Liver (tissue), 9 donors: ENCODE results near the gene FBF1. TPM values are rescaled to one million over a fixed set of nuclear protein-coding genes. Genes with fewer than 3 reads are reported as not detected.
A peak's percentile ranks its signal among the peaks of the same experiment; 100 is the strongest.

Experiments used
- DNase-seq: peaks from one replicate; pipeline ENCODE4 v3.0.0-alpha.2; 2017; ENCODE audit warnings: low spot score
- H3K27ac ChIP-seq, 2 donors: one replicate each; pipeline ENCODE4 v1.7.0; 2013; ENCODE audit warnings: inconsistent platforms in 2 of 2, low read length in 2 of 2, control low read depth in 1 of 2, low read depth in 1 of 2, mild to moderate bottlenecking in 1 of 2
- H3K27me3 ChIP-seq, 4 donors: one replicate each; pipeline versions ENCODE4 v1.6.1 to v1.7.0; 2013; ENCODE audit warnings: low read length in 3 of 4, inconsistent platforms in 1 of 4, mild to moderate bottlenecking in 1 of 4, moderate library complexity in 1 of 4; ENCODE audit not compliant: control insufficient read depth in 4 of 4, insufficient read depth in 4 of 4
- H3K36me3 ChIP-seq, 4 donors: one replicate each; pipeline versions ENCODE4 v1.6.1 to v1.7.0; 2013; ENCODE audit warnings: low read length in 3 of 4, mild to moderate bottlenecking in 3 of 4, low read depth in 1 of 4, moderate library complexity in 1 of 4; ENCODE audit not compliant: control insufficient read depth in 4 of 4, insufficient read depth in 3 of 4
- H3K4me1 ChIP-seq, 4 donors: one replicate each; pipeline versions ENCODE4 v1.6.1 to v1.7.0; 2013; ENCODE audit warnings: low read length in 3 of 4, mild to moderate bottlenecking in 3 of 4, moderate library complexity in 1 of 4; ENCODE audit not compliant: control insufficient read depth in 4 of 4, insufficient read depth in 4 of 4
- H3K4me3 ChIP-seq, 3 donors: one replicate each; pipeline versions ENCODE4 v1.6.1 to v1.7.0; 2013; ENCODE audit warnings: low read length in 3 of 3, control low read depth in 1 of 3, low read depth in 1 of 3, mild to moderate bottlenecking in 1 of 3
- H3K9ac ChIP-seq, 2 donors: one replicate each; pipeline ENCODE4 v1.7.0; 2013; ENCODE audit warnings: low read length in 2 of 2, mild to moderate bottlenecking in 2 of 2, moderate library complexity in 2 of 2, control low read depth in 1 of 2, low read depth in 1 of 2
- H3K9me3 ChIP-seq, 4 donors: one replicate each; pipeline versions ENCODE4 v1.6.1 to v1.7.0; 2013; ENCODE audit warnings: low read length in 3 of 4; ENCODE audit not compliant: control insufficient read depth in 4 of 4
- EGR1 ChIP-seq, 2 donors: IDR thresholded peaks; 2 replicates each; pipeline ENCODE4 v1.6.1; 2016 to 2018; ENCODE audit warnings: antibody characterized with exemption in 2 of 2, low read depth in 2 of 2
- FOXA1 ChIP-seq: IDR thresholded peaks from 2 replicates; pipeline ENCODE4 v1.6.1; 2016; ENCODE audit warnings: antibody characterized with exemption
- FOXA2 ChIP-seq: IDR thresholded peaks from 2 replicates; pipeline ENCODE4 v1.6.1; 2016; ENCODE audit warnings: antibody characterized with exemption
- GABPA ChIP-seq, 2 donors: IDR thresholded peaks in 1 of 2; conservative IDR thresholded peaks in 1 of 2; 2 replicates each; pipeline ENCODE4 v1.6.1; 2016; ENCODE audit warnings: antibody characterized with exemption in 2 of 2, mild to moderate bottlenecking in 1 of 2, moderate library complexity in 1 of 2
- HNF4A ChIP-seq, 2 donors: conservative IDR thresholded peaks; 2 replicates each; pipeline ENCODE4 v1.6.1; 2016; ENCODE audit warnings: antibody characterized with exemption in 2 of 2, mild to moderate bottlenecking in 2 of 2
- HNF4G ChIP-seq: IDR thresholded peaks from 2 replicates; pipeline ENCODE4 v1.6.1; 2016; ENCODE audit warnings: antibody characterized with exemption
- JUND ChIP-seq, 2 donors: IDR thresholded peaks; 2 replicates each; pipeline ENCODE4 v1.6.1; 2016; ENCODE audit warnings: antibody characterized with exemption in 2 of 2
- NR2F2 ChIP-seq: IDR thresholded peaks from 2 replicates; pipeline ENCODE4 v1.6.1; 2016; ENCODE audit warnings: antibody characterized with exemption
- RAD21 ChIP-seq, 2 donors: IDR thresholded peaks; 2 replicates each; pipeline ENCODE4 v1.6.1; 2016; ENCODE audit warnings: antibody characterized with exemption in 2 of 2, mild to moderate bottlenecking in 2 of 2
- RXRA ChIP-seq, 2 donors: IDR thresholded peaks; 2 replicates each; pipeline ENCODE4 v1.6.1; 2017 to 2018; ENCODE audit warnings: antibody characterized with exemption in 2 of 2, mild to moderate bottlenecking in 1 of 2
- SP1 ChIP-seq: IDR thresholded peaks from 2 replicates; pipeline ENCODE4 v1.6.1; 2018; ENCODE audit warnings: antibody characterized with exemption, mild to moderate bottlenecking
- TAF1 ChIP-seq: conservative IDR thresholded peaks from 2 replicates; pipeline ENCODE4 v1.6.1; 2016; ENCODE audit warnings: antibody characterized with exemption, mild to moderate bottlenecking
- YY1 ChIP-seq: IDR thresholded peaks from 2 replicates; pipeline ENCODE4 v1.6.1; 2016; ENCODE audit warnings: antibody characterized with exemption, mild to moderate bottlenecking
- WGBS: extraction: QIAGEN DNeasy Blood & Tissue Kit; methylation state at CpG from one replicate; pipeline ENCODE4 v1.1.7; 2013; 5-methylcytosine and 5-hydroxymethylcytosine counted together
- polyA plus RNA-seq, 2 donors: library from polyadenylated mRNA; stranded (reverse) in 1 of 2; unstranded in 1 of 2; fragments of 200-250 nt in 1 of 2; fragments of >200 nt in 1 of 2; fragmentation: Nextera tagmentation in 1 of 2; extraction: Ambion mirVana in 1 of 2; gene quantifications; one replicate each; pipeline versions ENCODE4 v1.2.1 to v1.2.3, GENCODE V29; 2013 to 2015
- total RNA-seq, 2 donors: library from RNA; depleted of rRNA; stranded (reverse); fragments of >200 nt; gene quantifications; one replicate each; pipeline ENCODE4 v1.2.3, GENCODE V29; 2014
- TF ChIP-seq, protein P1 (sequence below): fragments of 150-350 bp; IDR thresholded peaks from 2 replicates; pipeline ENCODE4 v1.5.1; 2017; ENCODE audit warnings: improper control_type of control experiment, low read depth, low read length; ENCODE audit not compliant: missing input control
- TF ChIP-seq, protein P2 (sequence below): IDR thresholded peaks from 2 replicates; pipeline ENCODE4 v1.6.1; 2016; ENCODE audit warnings: antibody characterized with exemption
- TF ChIP-seq, protein P3 (sequence below): IDR thresholded peaks from 2 replicates; pipeline ENCODE4 v1.6.1; 2016; ENCODE audit warnings: antibody characterized with exemption, mild to moderate bottlenecking
- TF ChIP-seq, protein P4 (sequence below): IDR thresholded peaks from 2 replicates; pipeline ENCODE4 v1.6.1; 2016; ENCODE audit warnings: antibody characterized with exemption
- TF ChIP-seq, protein P5 (sequence below): IDR thresholded peaks from 2 replicates; pipeline ENCODE4 v1.6.1; 2016; ENCODE audit warnings: antibody characterized with exemption
- donor health status: healthy.
- donor health status: healthy.
- donor health status: healthy.
- donor health status: healthy.
- donor health status: healthy.

FBF1 gene
- total and polyA plus RNA-seq, 4 donors, result 0.39 to 5.6 (median 1.7) TPM

DNA sequence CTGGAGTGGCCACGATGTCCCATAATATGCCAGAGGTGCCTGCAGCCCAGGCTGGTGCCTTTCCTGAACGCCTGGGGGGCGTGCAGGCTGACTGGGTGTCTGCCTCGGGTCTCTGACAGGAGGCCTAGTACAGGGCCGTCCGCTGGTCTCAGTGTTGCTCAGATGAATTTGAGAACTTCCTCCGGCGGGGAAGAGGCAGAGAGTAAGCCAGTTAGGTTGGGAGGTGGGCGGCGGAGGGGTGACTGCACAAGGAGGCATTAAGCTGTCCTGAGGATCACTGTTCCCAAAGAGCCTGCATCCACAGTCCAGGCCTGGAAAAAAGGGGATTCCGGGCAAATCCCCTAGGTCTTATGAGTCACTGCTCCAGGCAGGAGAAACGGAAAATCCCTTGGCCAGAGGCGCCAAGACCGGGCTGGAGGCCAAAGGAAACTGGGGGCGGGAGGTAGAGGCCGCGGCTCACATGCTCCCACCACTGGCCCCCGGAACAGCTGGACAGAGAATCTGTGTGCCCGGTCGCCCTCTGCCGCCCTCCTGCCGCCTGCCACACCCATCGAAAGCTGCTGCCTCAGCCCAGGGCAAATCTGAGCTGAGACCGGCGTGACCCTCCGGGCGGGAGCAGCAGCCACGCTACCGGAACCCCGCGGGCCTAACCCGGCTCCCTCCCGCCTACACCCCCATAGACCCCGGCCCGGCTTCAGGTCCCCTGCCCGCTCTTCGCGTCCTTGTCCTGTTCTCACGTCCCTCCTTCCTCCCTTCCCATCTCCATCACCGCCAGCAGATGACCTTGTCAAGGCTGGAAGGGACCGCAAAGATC is 63.7 kb downstream of the FBF1 start (continued):
- TF ChIP-seq, protein P1, sequence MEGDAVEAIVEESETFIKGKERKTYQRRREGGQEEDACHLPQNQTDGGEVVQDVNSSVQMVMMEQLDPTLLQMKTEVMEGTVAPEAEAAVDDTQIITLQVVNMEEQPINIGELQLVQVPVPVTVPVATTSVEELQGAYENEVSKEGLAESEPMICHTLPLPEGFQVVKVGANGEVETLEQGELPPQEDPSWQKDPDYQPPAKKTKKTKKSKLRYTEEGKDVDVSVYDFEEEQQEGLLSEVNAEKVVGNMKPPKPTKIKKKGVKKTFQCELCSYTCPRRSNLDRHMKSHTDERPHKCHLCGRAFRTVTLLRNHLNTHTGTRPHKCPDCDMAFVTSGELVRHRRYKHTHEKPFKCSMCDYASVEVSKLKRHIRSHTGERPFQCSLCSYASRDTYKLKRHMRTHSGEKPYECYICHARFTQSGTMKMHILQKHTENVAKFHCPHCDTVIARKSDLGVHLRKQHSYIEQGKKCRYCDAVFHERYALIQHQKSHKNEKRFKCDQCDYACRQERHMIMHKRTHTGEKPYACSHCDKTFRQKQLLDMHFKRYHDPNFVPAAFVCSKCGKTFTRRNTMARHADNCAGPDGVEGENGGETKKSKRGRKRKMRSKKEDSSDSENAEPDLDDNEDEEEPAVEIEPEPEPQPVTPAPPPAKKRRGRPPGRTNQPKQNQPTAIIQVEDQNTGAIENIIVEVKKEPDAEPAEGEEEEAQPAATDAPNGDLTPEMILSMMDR, result peak; percentile 9
- TF ChIP-seq FOXA2, result no peak
- TF ChIP-seq, protein P2, sequence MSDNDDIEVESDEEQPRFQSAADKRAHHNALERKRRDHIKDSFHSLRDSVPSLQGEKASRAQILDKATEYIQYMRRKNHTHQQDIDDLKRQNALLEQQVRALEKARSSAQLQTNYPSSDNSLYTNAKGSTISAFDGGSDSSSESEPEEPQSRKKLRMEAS, result peak; percentile 7

DNA sequence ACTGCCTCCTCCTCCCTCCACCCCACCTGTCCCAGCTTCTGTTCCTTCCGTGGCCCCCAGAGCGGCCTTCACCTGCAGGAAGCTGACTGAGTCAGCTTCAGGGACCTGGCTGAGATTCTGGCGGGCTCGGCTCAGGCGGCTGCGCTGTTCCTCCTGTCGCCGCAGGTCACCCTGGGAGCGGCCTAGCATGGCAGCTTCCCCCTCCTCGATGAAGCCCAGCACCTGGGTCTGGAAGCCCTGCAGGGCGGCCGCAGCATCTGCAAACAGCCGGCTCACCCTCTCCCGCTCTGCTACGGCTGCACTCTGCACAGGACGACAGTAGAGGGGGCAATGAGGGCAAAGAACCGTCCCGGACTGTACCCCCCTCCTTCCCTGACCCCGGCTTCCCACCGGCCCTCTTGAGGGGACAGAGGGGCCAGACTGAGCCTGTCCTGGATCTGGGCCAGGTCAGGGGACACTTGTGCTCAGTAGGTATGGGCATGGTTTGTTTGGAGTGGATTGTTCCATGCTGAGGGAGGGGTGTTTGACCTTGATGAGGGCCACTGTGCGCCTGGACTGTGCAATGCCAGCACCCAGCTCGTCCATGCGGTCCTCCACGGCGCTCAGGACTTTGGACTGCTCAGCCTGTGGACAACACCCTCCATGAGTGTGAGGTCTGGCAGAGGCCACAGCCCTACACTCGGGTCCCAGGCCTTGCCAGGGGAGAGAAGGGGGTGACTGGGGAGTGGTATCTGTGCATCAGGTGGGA is 64.5 kb downstream of the FBF1 start:
- Histone ChIP-seq H3K27ac (peak overlapping the region; percentile 80 to 95), H3K9ac (peak overlapping the region; percentile 9 to 52), H3K4me3 (peak overlapping the region; percentile 2 to 69 (median 29)), H3K36me3 (peaks cover 0 to 7% (median 3%) of the 10 kb centered on the region in 4 donors), H3K9me3 (no peaks in the 10 kb centered on the region), H3K27me3 (no peaks in the 10 kb centered on the region), H3K4me1 (peaks cover 12 to 39% (median 23%) of the 10 kb centered on the region in 4 donors)
- peak; percentile 92 for TF ChIP-seq HNF4A (conservative IDR thresholded peaks at IDR 0.05)
- TF ChIP-seq NR2F2, result no peak
- TF ChIP-seq, protein P2, result peak; percentile 87
- TF ChIP-seq RXRA (IDR thresholded peaks at IDR 0.05), result peak; percentile 78 to 79
- TF ChIP-seq, protein P1, result no peak
- TF ChIP-seq, protein P3, sequence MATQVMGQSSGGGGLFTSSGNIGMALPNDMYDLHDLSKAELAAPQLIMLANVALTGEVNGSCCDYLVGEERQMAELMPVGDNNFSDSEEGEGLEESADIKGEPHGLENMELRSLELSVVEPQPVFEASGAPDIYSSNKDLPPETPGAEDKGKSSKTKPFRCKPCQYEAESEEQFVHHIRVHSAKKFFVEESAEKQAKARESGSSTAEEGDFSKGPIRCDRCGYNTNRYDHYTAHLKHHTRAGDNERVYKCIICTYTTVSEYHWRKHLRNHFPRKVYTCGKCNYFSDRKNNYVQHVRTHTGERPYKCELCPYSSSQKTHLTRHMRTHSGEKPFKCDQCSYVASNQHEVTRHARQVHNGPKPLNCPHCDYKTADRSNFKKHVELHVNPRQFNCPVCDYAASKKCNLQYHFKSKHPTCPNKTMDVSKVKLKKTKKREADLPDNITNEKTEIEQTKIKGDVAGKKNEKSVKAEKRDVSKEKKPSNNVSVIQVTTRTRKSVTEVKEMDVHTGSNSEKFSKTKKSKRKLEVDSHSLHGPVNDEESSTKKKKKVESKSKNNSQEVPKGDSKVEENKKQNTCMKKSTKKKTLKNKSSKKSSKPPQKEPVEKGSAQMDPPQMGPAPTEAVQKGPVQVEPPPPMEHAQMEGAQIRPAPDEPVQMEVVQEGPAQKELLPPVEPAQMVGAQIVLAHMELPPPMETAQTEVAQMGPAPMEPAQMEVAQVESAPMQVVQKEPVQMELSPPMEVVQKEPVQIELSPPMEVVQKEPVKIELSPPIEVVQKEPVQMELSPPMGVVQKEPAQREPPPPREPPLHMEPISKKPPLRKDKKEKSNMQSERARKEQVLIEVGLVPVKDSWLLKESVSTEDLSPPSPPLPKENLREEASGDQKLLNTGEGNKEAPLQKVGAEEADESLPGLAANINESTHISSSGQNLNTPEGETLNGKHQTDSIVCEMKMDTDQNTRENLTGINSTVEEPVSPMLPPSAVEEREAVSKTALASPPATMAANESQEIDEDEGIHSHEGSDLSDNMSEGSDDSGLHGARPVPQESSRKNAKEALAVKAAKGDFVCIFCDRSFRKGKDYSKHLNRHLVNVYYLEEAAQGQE, result no peak
- TF ChIP-seq JUND (IDR thresholded peaks at IDR 0.05), result no peak
- TF ChIP-seq RAD21 (IDR thresholded peaks at IDR 0.05), result no peak
- TF ChIP-seq, protein P4, sequence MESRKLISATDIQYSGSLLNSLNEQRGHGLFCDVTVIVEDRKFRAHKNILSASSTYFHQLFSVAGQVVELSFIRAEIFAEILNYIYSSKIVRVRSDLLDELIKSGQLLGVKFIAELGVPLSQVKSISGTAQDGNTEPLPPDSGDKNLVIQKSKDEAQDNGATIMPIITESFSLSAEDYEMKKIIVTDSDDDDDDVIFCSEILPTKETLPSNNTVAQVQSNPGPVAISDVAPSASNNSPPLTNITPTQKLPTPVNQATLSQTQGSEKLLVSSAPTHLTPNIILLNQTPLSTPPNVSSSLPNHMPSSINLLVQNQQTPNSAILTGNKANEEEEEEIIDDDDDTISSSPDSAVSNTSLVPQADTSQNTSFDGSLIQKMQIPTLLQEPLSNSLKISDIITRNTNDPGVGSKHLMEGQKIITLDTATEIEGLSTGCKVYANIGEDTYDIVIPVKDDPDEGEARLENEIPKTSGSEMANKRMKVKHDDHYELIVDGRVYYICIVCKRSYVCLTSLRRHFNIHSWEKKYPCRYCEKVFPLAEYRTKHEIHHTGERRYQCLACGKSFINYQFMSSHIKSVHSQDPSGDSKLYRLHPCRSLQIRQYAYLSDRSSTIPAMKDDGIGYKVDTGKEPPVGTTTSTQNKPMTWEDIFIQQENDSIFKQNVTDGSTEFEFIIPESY, result no peak
- no peak for TF ChIP-seq EGR1 (IDR thresholded peaks at IDR 0.05; ENCODE audit: low read depth in 2 of 2)
- no peak for TF ChIP-seq FOXA2
- TF ChIP-seq, protein P5, sequence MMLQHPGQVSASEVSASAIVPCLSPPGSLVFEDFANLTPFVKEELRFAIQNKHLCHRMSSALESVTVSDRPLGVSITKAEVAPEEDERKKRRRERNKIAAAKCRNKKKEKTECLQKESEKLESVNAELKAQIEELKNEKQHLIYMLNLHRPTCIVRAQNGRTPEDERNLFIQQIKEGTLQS, result no peak
- TF ChIP-seq TAF1, result no peak
- TF ChIP-seq YY1, result peak; percentile 22
- peak; percentile 78 for TF ChIP-seq HNF4G
- TF ChIP-seq FOXA1, result no peak
- no peak for TF ChIP-seq GABPA (IDR thresholded peaks at IDR 0.05 in 1 of 2, conservative IDR thresholded peaks at IDR 0.05 in 1 of 2)
- peak; percentile 79 for TF ChIP-seq SP1
- WGBS, result 23% methylated on average over 26 of the region's 26 CpGs
- peak; percentile 51 for DNase-seq
